Adrenal gland (tissue), 5 donors: ENCODE results near the gene MAP2K4.

Experiments used
- POLR2A ChIP-seq, 2 donors: fragments of 450-650 bp; IDR thresholded peaks; one replicate each; pipeline ENCODE4 v1.6.1; 2017; ENCODE audit warnings: antibody characterized with exemption in 2 of 2, mild to moderate bottlenecking in 2 of 2, moderate library complexity in 1 of 2
- TF ChIP-seq, protein P1 (sequence below), 6 experiments: fragments of 450-650 bp in 4 of 6; fragments of 200-600 bp in 2 of 6; sonication (generic) in 1 of 6; IDR thresholded peaks; 1 replicate in 5 of 6; 2 replicates in 1 of 6; pipeline versions ENCODE4 v1.5.1 to v1.8.0; 2016 to 2021; ENCODE audit warnings: antibody characterized with exemption in 6 of 6, mild to moderate bottlenecking in 2 of 6, moderate library complexity in 1 of 6
- donor health status: DM: no; HTN: no; CAD: no.

DNA sequence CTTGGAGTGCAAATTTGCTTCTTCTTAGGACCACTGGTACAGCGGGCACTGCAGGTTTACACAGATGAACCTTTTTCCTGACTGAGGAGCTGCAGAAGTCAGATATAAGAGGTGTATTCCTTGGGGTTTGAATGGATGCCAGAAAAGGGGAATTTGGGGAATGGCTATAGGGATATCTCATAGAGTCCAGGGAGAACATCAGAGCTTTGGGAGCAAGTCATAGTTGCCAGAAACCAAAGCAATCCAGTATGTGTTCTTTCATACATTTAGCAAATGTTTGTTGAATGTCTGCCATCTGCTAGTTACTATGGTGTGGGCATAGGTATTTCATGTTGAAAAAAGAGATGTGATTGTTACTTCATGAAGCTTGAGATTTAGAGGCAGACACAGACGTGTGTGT, 46.8 kb downstream of the MAP2K4 start:
- TF ChIP-seq, protein P1, sequence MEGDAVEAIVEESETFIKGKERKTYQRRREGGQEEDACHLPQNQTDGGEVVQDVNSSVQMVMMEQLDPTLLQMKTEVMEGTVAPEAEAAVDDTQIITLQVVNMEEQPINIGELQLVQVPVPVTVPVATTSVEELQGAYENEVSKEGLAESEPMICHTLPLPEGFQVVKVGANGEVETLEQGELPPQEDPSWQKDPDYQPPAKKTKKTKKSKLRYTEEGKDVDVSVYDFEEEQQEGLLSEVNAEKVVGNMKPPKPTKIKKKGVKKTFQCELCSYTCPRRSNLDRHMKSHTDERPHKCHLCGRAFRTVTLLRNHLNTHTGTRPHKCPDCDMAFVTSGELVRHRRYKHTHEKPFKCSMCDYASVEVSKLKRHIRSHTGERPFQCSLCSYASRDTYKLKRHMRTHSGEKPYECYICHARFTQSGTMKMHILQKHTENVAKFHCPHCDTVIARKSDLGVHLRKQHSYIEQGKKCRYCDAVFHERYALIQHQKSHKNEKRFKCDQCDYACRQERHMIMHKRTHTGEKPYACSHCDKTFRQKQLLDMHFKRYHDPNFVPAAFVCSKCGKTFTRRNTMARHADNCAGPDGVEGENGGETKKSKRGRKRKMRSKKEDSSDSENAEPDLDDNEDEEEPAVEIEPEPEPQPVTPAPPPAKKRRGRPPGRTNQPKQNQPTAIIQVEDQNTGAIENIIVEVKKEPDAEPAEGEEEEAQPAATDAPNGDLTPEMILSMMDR (IDR thresholded peaks at IDR 0.05): no peak
- no peak for TF ChIP-seq POLR2A (IDR thresholded peaks at IDR 0.05)
